Gastrocnemius medialis (tissue), 4 donors: ENCODE data around the gene GOLGA8J. TPM values are rescaled to one million over a fixed set of nuclear protein-coding genes. Genes with fewer than 3 reads are reported as not detected.

Experiments used
- ATAC-seq, 2 donors: fragments of 150-250 bp; one replicate each; pipeline ENCODE4 v1.9.1; 2016
- DNase-seq, 2 donors: peaks; one replicate each; pipeline ENCODE4 v3.0.0-alpha.2; 2019
- H3K27ac ChIP-seq, 4 donors: fragments of 200-600 bp; sonication (generic); 1 replicate in 1 of 4; 2 replicates in 3 of 4; pipeline ENCODE4 v1.5.1; 2016 to 2018; ENCODE audit warnings: mild to moderate bottlenecking in 2 of 4, moderate library complexity in 1 of 4
- H3K27me3 ChIP-seq, 3 donors: fragments of 200-600 bp; sonication (generic) in 2 of 3; 1 replicate in 1 of 3; 2 replicates in 2 of 3; pipeline versions ENCODE4 v1.5.1 to v1.6.0; 2016 to 2019; ENCODE audit warnings: mild to moderate bottlenecking in 1 of 3, moderate library complexity in 1 of 3
- H3K36me3 ChIP-seq, 2 donors: fragments of 200-600 bp; sonication (generic) in 1 of 2; one replicate each; pipeline ENCODE4 v1.5.1; 2017 to 2018
- H3K4me1 ChIP-seq, 2 donors: fragments of 200-600 bp; sonication (generic) in 1 of 2; one replicate each; pipeline ENCODE4 v1.5.1; 2016 to 2017; ENCODE audit warnings: mild to moderate bottlenecking in 2 of 2
- H3K4me3 ChIP-seq, 4 donors: fragments of 200-600 bp; sonication (generic) in 3 of 4; 1 replicate in 1 of 4; 2 replicates in 3 of 4; pipeline ENCODE4 v1.5.1; 2016 to 2019; ENCODE audit warnings: mild to moderate bottlenecking in 2 of 4
- H3K9me3 ChIP-seq, 3 donors: fragments of 200-600 bp; sonication (generic) in 2 of 3; 1 replicate in 1 of 3; 2 replicates in 2 of 3; pipeline ENCODE4 v1.5.1; 2016 to 2019
- POLR2A ChIP-seq, 2 donors: fragments of 450-650 bp; IDR thresholded peaks; one replicate each; pipeline ENCODE4 v1.6.1; 2017; ENCODE audit warnings: antibody characterized with exemption in 2 of 2, mild to moderate bottlenecking in 2 of 2, moderate library complexity in 2 of 2
- in situ Hi-C, 4 donors: fragments of 200-750 bp; cut with MboI; loops; one replicate each; pipeline versions ENCODE4 v1.15.0 to v1.8.0; 2017; ENCODE audit warnings: low sequenced_read_pairs in 4 of 4
- intact Hi-C: fragments of 100-400 bp; cut with DNase I; formaldehyde crosslinking; loops from one replicate; pipeline ENCODE4 v1.15.1; 2023; ENCODE audit warnings: low total_unique reads
- total RNA-seq, 4 donors: library from RNA; depleted of rRNA; stranded (reverse); fragments of >200 nt; gene quantifications; one replicate each; pipeline versions ENCODE4 v1.1.0 to v1.2.3, GENCODE V29; 2016
- TF ChIP-seq, protein P1 (sequence below), 5 experiments: fragments of 450-650 bp in 3 of 5; fragments of 200-600 bp in 2 of 5; sonication (generic) in 2 of 5; IDR thresholded peaks in 4 of 5; conservative IDR thresholded peaks in 1 of 5; 1 replicate in 4 of 5; 2 replicates in 1 of 5; pipeline ENCODE4 v1.5.1; 2016 to 2019; ENCODE audit warnings: antibody characterized with exemption in 5 of 5, mild to moderate bottlenecking in 3 of 5, moderate library complexity in 3 of 5

Gene GOLGA8J
- total RNA-seq, 4 donors from 2014 or later: not detected

- H3K27me3 ChIP-seq: no peaks in the 10 kb centered on the region
- intact Hi-C loops: no loop called here
These were observed 36.3 kb upstream of the GOLGA8J start for GRCh38 chr15:30046430-30046829.

DNA sequence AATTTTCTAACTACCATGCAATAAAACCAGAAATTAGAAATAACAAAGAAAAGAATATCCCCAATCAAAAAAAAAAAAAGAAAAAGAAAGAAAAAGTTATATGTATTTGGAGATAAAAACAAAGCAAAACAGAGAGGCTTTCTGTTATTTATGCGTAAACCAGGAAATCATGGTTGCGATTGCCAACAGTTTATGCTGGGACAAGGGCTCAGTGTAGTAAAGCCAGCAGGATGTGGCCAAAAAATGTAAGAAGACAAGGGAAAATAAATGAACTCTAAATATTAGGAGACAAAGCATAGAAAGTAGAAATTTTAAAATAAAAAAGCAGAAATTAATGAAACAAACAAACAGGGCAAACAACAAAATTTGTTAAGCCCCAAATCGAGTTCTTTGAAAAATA is 27.2 kb upstream of the GOLGA8J start:
- no peaks in the 10 kb centered on the region for H3K9me3 ChIP-seq
- no peak overlapping the region for H3K4me3 ChIP-seq
- DNase-seq (no peak), ATAC-seq (no peak)
- H3K27me3 ChIP-seq: peaks cover 0 to 2% (median 0%) of the 10 kb centered on the region in 3 donors
- no peak for TF ChIP-seq POLR2A (IDR thresholded peaks at IDR 0.05)
- TF ChIP-seq, protein P1, sequence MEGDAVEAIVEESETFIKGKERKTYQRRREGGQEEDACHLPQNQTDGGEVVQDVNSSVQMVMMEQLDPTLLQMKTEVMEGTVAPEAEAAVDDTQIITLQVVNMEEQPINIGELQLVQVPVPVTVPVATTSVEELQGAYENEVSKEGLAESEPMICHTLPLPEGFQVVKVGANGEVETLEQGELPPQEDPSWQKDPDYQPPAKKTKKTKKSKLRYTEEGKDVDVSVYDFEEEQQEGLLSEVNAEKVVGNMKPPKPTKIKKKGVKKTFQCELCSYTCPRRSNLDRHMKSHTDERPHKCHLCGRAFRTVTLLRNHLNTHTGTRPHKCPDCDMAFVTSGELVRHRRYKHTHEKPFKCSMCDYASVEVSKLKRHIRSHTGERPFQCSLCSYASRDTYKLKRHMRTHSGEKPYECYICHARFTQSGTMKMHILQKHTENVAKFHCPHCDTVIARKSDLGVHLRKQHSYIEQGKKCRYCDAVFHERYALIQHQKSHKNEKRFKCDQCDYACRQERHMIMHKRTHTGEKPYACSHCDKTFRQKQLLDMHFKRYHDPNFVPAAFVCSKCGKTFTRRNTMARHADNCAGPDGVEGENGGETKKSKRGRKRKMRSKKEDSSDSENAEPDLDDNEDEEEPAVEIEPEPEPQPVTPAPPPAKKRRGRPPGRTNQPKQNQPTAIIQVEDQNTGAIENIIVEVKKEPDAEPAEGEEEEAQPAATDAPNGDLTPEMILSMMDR (IDR thresholded peaks at IDR 0.05 in 4 of 5, conservative IDR thresholded peaks at IDR 0.05 in 1 of 5): no peak
- in situ Hi-C loops: no loop called here
- H3K4me1 ChIP-seq: no peaks in the 10 kb centered on the region
- H3K36me3 ChIP-seq: no peaks in the 10 kb centered on the region
- intact Hi-C loops: no loop called here
- H3K27ac ChIP-seq: no peak overlapping the region

More at GRCh38 chr15:30046430-30046829, 36.3 kb upstream of the GOLGA8J start:
- no peaks in the 10 kb centered on the region for H3K4me1 ChIP-seq
- no peak for DNase-seq
- H3K36me3 ChIP-seq: no peaks in the 10 kb centered on the region
- H3K27ac ChIP-seq: no peak overlapping the region
- no peak for ATAC-seq
- in situ Hi-C loops: no loop called here
- no peaks in the 10 kb centered on the region for H3K9me3 ChIP-seq
- no peak for TF ChIP-seq POLR2A (IDR thresholded peaks at IDR 0.05)
- TF ChIP-seq, protein P1 (IDR thresholded peaks at IDR 0.05 in 4 of 5, conservative IDR thresholded peaks at IDR 0.05 in 1 of 5): no peak
- no peak overlapping the region for H3K4me3 ChIP-seq

- no peaks in the 10 kb centered on the region for H3K36me3 ChIP-seq
- H3K27ac ChIP-seq: no peak overlapping the region
- no peak for TF ChIP-seq POLR2A (IDR thresholded peaks at IDR 0.05)
- DNase-seq (no peak), ATAC-seq (no peak)
- no peaks in the 10 kb centered on the region for H3K9me3 ChIP-seq
- no peaks in the 10 kb centered on the region for H3K4me1 ChIP-seq
- H3K27me3 ChIP-seq: peaks cover 0 to 2% (median 0%) of the 10 kb centered on the region in 3 donors
- in situ Hi-C loops: no loop called here
- H3K4me3 ChIP-seq: no peak overlapping the region
- intact Hi-C loops: no loop called here
These were observed 26.6 kb upstream of the GOLGA8J start for GRCh38 chr15:30056166-30056565.

DNA sequence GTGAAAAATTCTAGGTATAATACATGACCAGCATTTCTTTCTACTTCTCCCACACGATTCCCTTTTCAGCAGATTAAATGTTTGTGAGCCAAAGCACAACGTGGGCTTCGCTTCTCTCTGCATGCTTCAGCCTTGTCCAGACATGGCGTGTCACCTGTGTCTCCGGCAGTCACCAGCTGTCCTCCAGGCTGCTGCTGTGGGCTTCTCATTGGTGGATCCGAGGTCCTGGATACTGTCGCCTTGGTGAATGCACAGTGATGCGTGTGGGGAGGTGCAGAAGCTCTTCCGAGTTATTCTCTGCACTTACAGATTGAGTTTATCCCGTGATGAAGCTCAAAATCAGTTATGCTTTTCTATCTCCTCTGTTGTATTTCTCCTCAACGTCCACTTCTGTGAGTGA is 23.0 kb upstream of the GOLGA8J start:
- no peaks in the 10 kb centered on the region for H3K36me3 ChIP-seq
- H3K27ac ChIP-seq: no peak overlapping the region
- DNase-seq: no peak
- no peak for ATAC-seq
- H3K27me3 ChIP-seq: no peaks in the 10 kb centered on the region
- H3K4me1 ChIP-seq: no peaks in the 10 kb centered on the region
- H3K9me3 ChIP-seq: no peaks in the 10 kb centered on the region
- TF ChIP-seq POLR2A (IDR thresholded peaks at IDR 0.05): no peak
- TF ChIP-seq, protein P1 (IDR thresholded peaks at IDR 0.05 in 4 of 5, conservative IDR thresholded peaks at IDR 0.05 in 1 of 5): no peak
- in situ Hi-C loops: no loop called here
- intact Hi-C loops: no loop called here
- no peak overlapping the region for H3K4me3 ChIP-seq

DNA sequence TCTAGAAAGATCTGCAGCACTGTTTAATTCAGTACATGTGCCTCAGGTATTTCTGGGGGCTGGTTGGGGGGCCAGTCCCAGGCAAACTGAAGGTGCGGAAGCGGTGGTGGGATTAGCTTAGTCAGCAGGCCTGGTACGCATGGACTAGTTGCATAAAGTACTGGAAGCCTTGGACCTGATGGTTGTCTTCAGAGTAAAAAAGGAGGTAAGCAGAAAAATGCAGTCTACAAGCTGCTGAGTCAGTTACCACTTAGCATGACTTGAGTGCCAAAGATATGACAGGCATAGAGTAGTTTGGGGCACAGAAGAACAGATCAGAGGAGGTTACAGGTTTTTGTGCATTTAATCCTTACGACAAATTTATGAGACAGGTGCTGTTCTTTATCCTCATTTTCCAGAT is 19.9 kb upstream of the GOLGA8J start:
- no peak overlapping the region for H3K27ac ChIP-seq
- intact Hi-C loops: no loop called here

More for the DNA sequence above, 19.9 kb upstream of the GOLGA8J start:
- H3K9me3 ChIP-seq: no peaks in the 10 kb centered on the region
- H3K36me3 ChIP-seq: no peaks in the 10 kb centered on the region
- no peak for ATAC-seq
- DNase-seq: no peak
- no peak overlapping the region for H3K4me3 ChIP-seq
- H3K4me1 ChIP-seq: no peaks in the 10 kb centered on the region
- TF ChIP-seq, protein P1 (IDR thresholded peaks at IDR 0.05 in 4 of 5, conservative IDR thresholded peaks at IDR 0.05 in 1 of 5): no peak
- no peak for TF ChIP-seq POLR2A (IDR thresholded peaks at IDR 0.05)
- in situ Hi-C loops: no loop called here
- no peaks in the 10 kb centered on the region for H3K27me3 ChIP-seq
